ENCODE measurements around the gene JAZF1. TPM values are rescaled to one million over a fixed set of nuclear protein-coding genes. Genes with fewer than 3 reads are reported as not detected.
A peak's percentile ranks its signal among the peaks of the same experiment; 100 is the strongest.

JAZF1 gene
- total and polyA plus RNA-seq, 5 donors from 2014 or later = 6.4 to 30.7 (median 7.6) TPM

- Histone ChIP-seq H3K4me3 (ENCODE audit: low read depth, low read length) (no peak overlapping the region), H3K4me1 (ENCODE audit: control insufficient read depth, insufficient read depth, low read length, poor library complexity, severe bottlenecking) (no peaks in the 10 kb centered on the region), H3K27me3 (ENCODE audit: control insufficient read depth, insufficient read depth, low read length) (no peaks in the 10 kb centered on the region), H3K27ac (ENCODE audit: insufficient read depth, low read length, poor library complexity, severe bottlenecking) (no peak overlapping the region), H3K9me3 (ENCODE audit: control insufficient read depth in 2 of 2, low read length in 2 of 2) (no peaks in the 10 kb centered on the region), H3K36me3 (ENCODE audit: control insufficient read depth, insufficient read depth, low read length) (peaks cover 33% of the 10 kb centered on the region)
- peaks cover 0 to 9% (median 6%) of the 10 kb centered on the region in 4 donors for H3K4me1 Mint-ChIP-seq
- H3K9me3 Mint-ChIP-seq = no peaks in the 10 kb centered on the region
- H3K4me3 Mint-ChIP-seq = no peak overlapping the region
- H3K27me3 Mint-ChIP-seq = no peaks in the 10 kb centered on the region
- peaks cover 24% of the 10 kb centered on the region for H3K36me3 Mint-ChIP-seq
- peak overlapping the region in 1 of 3 donors; percentile 29 for H3K27ac Mint-ChIP-seq
- DNase-seq = no peak
- no peak for ATAC-seq (ENCODE audit: low read depth in 2 of 2)
These were observed 354.2 kb downstream of the JAZF1 start for GRCh38 chr7:27826357-27826756.

- Mint-ChIP-seq H3K4me1 (peaks cover 0 to 7% (median 6%) of the 10 kb centered on the region in 4 donors), H3K27ac (no peak overlapping the region), H3K27me3 (no peaks in the 10 kb centered on the region), H3K4me3 (no peak overlapping the region), H3K36me3 (peaks cover 23% of the 10 kb centered on the region), H3K9me3 (no peaks in the 10 kb centered on the region)
- no peak overlapping the region for H3K27ac ChIP-seq (ENCODE audit: insufficient read depth, low read length, poor library complexity, severe bottlenecking)
- ATAC-seq (ENCODE audit: low read depth in 2 of 2) (no peak), DNase-seq (no peak)
- H3K9me3 ChIP-seq (ENCODE audit: control insufficient read depth in 2 of 2, low read length in 2 of 2) = no peaks in the 10 kb centered on the region
- no peak overlapping the region for H3K4me3 ChIP-seq (ENCODE audit: low read depth, low read length)
- peaks cover 33% of the 10 kb centered on the region for H3K36me3 ChIP-seq (ENCODE audit: control insufficient read depth, insufficient read depth, low read length)
- H3K27me3 ChIP-seq (ENCODE audit: control insufficient read depth, insufficient read depth, low read length) = no peaks in the 10 kb centered on the region
- no peaks in the 10 kb centered on the region for H3K4me1 ChIP-seq (ENCODE audit: control insufficient read depth, insufficient read depth, low read length, poor library complexity, severe bottlenecking)
These were observed 354.7 kb downstream of the JAZF1 start for GRCh38 chr7:27825891-27826290.

DNA sequence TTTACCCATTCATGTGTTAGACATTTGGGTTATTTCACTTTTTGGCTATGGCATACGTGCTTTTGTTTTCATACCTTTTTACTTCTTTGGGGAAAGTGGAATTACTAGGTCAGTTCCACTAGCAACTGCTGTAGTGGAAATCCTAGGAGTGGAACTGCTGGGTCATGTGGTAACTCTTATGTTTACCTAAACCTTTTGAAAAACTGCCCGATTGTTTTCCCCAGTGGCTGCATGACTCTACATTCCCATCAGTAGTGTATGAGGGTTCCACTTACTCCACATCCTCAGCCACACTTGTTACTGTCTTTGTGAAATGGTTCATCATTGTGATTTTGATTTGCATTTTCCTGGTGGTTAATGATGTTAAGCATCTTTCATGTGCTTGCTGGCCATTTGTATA is 358.4 kb downstream of the JAZF1 start:
- Mint-ChIP-seq H3K4me3 (no peak overlapping the region), H3K9me3 (no peaks in the 10 kb centered on the region), H3K36me3 (peaks cover 22% of the 10 kb centered on the region), H3K27ac (no peak overlapping the region), H3K27me3 (no peaks in the 10 kb centered on the region), H3K4me1 (peaks cover 3 to 12% (median 10%) of the 10 kb centered on the region in 4 donors)
- H3K27me3 ChIP-seq (ENCODE audit: control insufficient read depth, insufficient read depth, low read length) = no peaks in the 10 kb centered on the region
- H3K9me3 ChIP-seq (ENCODE audit: control insufficient read depth in 2 of 2, low read length in 2 of 2) = no peaks in the 10 kb centered on the region
- no peak for DNase-seq
- H3K4me1 ChIP-seq (ENCODE audit: control insufficient read depth, insufficient read depth, low read length, poor library complexity, severe bottlenecking) = no peaks in the 10 kb centered on the region
- no peak for ATAC-seq (ENCODE audit: low read depth in 2 of 2)
- peaks cover 46% of the 10 kb centered on the region for H3K36me3 ChIP-seq (ENCODE audit: control insufficient read depth, insufficient read depth, low read length)
- H3K4me3 ChIP-seq (ENCODE audit: low read depth, low read length) = no peak overlapping the region
- H3K27ac ChIP-seq (ENCODE audit: insufficient read depth, low read length, poor library complexity, severe bottlenecking) = no peak overlapping the region

GRCh38 chr7:27812706-27813105 is 367.9 kb downstream of the JAZF1 start:
- H3K4me1 Mint-ChIP-seq = peaks cover 22 to 33% (median 25%) of the 10 kb centered on the region in 4 donors
- H3K36me3 ChIP-seq (ENCODE audit: control insufficient read depth, insufficient read depth, low read length) = peaks cover 43% of the 10 kb centered on the region
- H3K4me1 ChIP-seq (ENCODE audit: control insufficient read depth, insufficient read depth, low read length, poor library complexity, severe bottlenecking) = no peaks in the 10 kb centered on the region
- H3K4me3 Mint-ChIP-seq = no peak overlapping the region
- H3K27me3 ChIP-seq (ENCODE audit: control insufficient read depth, insufficient read depth, low read length) = no peaks in the 10 kb centered on the region
- no peaks in the 10 kb centered on the region for H3K9me3 ChIP-seq (ENCODE audit: control insufficient read depth in 2 of 2, low read length in 2 of 2)
- H3K36me3 Mint-ChIP-seq = peaks cover 43% of the 10 kb centered on the region
- no peaks in the 10 kb centered on the region for H3K27me3 Mint-ChIP-seq
- H3K4me3 ChIP-seq (ENCODE audit: low read depth, low read length) = no peak overlapping the region
- peaks cover 0 to 1% (median 0%) of the 10 kb centered on the region in 7 donors for H3K9me3 Mint-ChIP-seq
- ATAC-seq (ENCODE audit: low read depth in 2 of 2) (no peak), DNase-seq (no peak)
- H3K27ac ChIP-seq (ENCODE audit: insufficient read depth, low read length, poor library complexity, severe bottlenecking) = no peak overlapping the region
- no peak overlapping the region for H3K27ac Mint-ChIP-seq

DNA sequence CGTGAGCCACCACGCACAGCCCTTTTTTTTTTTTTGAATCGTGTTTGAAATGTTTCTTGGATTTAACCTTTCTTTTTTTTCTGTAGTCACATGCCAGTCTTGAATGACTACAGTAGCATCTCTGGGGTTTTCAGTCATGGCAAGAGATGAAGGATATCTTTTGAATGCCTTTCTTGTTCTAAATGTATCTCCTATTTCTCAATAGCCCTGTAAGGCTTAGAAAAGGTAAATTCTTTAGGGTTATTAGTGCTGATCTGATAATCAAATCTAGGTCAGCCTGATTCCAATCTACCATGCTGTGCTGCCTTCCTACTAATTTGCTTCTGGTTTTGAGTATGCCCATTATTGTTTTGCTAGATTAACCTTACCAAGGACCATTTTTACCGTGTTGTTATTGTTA is 370.4 kb downstream of the JAZF1 start:
- Mint-ChIP-seq H3K27ac (peak overlapping the region in 1 of 3 donors; percentile 21), H3K27me3 (no peaks in the 10 kb centered on the region)
- no peaks in the 10 kb centered on the region for H3K9me3 ChIP-seq (ENCODE audit: control insufficient read depth in 2 of 2, low read length in 2 of 2)

GRCh38 chr7:27808626-27809025 is 372.0 kb downstream of the JAZF1 start:
- Mint-ChIP-seq H3K4me1 (peaks cover 24 to 33% (median 28%) of the 10 kb centered on the region in 4 donors), H3K27ac (no peak overlapping the region), H3K9me3 (peaks cover 0 to 1% (median 0%) of the 10 kb centered on the region in 7 donors), H3K4me3 (no peak overlapping the region), H3K36me3 (peaks cover 34% of the 10 kb centered on the region), H3K27me3 (no peaks in the 10 kb centered on the region)
- ATAC-seq (ENCODE audit: low read depth in 2 of 2) = no peak
- Histone ChIP-seq H3K4me3 (ENCODE audit: low read depth, low read length) (no peak overlapping the region), H3K27ac (ENCODE audit: insufficient read depth, low read length, poor library complexity, severe bottlenecking) (no peak overlapping the region), H3K4me1 (ENCODE audit: control insufficient read depth, insufficient read depth, low read length, poor library complexity, severe bottlenecking) (no peaks in the 10 kb centered on the region), H3K9me3 (ENCODE audit: control insufficient read depth in 2 of 2, low read length in 2 of 2) (no peaks in the 10 kb centered on the region), H3K36me3 (ENCODE audit: control insufficient read depth, insufficient read depth, low read length) (peaks cover 26% of the 10 kb centered on the region), H3K27me3 (ENCODE audit: control insufficient read depth, insufficient read depth, low read length) (no peaks in the 10 kb centered on the region)
- DNase-seq = no peak

More for the DNA sequence above, 370.4 kb downstream of the JAZF1 start:
- no peak for DNase-seq
- H3K4me1 Mint-ChIP-seq = peaks cover 24 to 33% (median 28%) of the 10 kb centered on the region in 4 donors
- no peaks in the 10 kb centered on the region for H3K27me3 ChIP-seq (ENCODE audit: control insufficient read depth, insufficient read depth, low read length)
- no peak overlapping the region for H3K4me3 Mint-ChIP-seq
- H3K9me3 Mint-ChIP-seq = peaks cover 0 to 1% (median 0%) of the 10 kb centered on the region in 7 donors
- H3K4me3 ChIP-seq (ENCODE audit: low read depth, low read length) = no peak overlapping the region
- H3K27ac ChIP-seq (ENCODE audit: insufficient read depth, low read length, poor library complexity, severe bottlenecking) = no peak overlapping the region
- no peaks in the 10 kb centered on the region for H3K4me1 ChIP-seq (ENCODE audit: control insufficient read depth, insufficient read depth, low read length, poor library complexity, severe bottlenecking)
- H3K36me3 Mint-ChIP-seq = peaks cover 38% of the 10 kb centered on the region
- H3K36me3 ChIP-seq (ENCODE audit: control insufficient read depth, insufficient read depth, low read length) = peaks cover 29% of the 10 kb centered on the region
- no peak for ATAC-seq (ENCODE audit: low read depth in 2 of 2)

DNA sequence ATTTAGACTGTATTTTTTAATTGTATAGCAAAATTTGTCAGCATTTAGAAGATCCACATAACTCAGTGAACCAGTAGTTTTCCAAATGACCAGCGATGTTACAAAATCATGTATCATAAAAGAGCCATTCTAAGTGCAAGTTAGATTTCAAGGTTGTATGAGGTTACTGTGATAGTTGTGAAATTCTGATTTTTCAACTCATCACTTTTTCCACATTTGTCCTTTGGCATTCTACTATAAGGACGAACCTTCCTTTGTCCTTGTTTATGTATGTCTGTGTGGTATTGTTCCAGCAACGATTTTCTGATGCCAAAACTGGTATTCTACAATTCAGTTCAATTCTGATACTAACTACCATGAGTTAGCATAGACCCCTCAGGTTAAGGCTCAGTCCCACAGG is 376.5 kb downstream of the JAZF1 start:
- Histone ChIP-seq H3K4me1 (ENCODE audit: control insufficient read depth, insufficient read depth, low read length, poor library complexity, severe bottlenecking) (no peaks in the 10 kb centered on the region), H3K4me3 (ENCODE audit: low read depth, low read length) (no peak overlapping the region), H3K9me3 (ENCODE audit: control insufficient read depth in 2 of 2, low read length in 2 of 2) (no peaks in the 10 kb centered on the region), H3K36me3 (ENCODE audit: control insufficient read depth, insufficient read depth, low read length) (peaks cover 32% of the 10 kb centered on the region), H3K27me3 (ENCODE audit: control insufficient read depth, insufficient read depth, low read length) (no peaks in the 10 kb centered on the region), H3K27ac (ENCODE audit: insufficient read depth, low read length, poor library complexity, severe bottlenecking) (no peak overlapping the region)
- peaks cover 36% of the 10 kb centered on the region for H3K36me3 Mint-ChIP-seq
- H3K27me3 Mint-ChIP-seq = no peaks in the 10 kb centered on the region
- no peak overlapping the region for H3K4me3 Mint-ChIP-seq
- DNase-seq (no peak), ATAC-seq (ENCODE audit: low read depth in 2 of 2) (no peak)
- H3K4me1 Mint-ChIP-seq = peaks cover 10 to 21% (median 12%) of the 10 kb centered on the region in 4 donors
- H3K9me3 Mint-ChIP-seq = no peaks in the 10 kb centered on the region
- peak overlapping the region in 2 of 3 donors; percentile 13 to 56 for H3K27ac Mint-ChIP-seq

DNA sequence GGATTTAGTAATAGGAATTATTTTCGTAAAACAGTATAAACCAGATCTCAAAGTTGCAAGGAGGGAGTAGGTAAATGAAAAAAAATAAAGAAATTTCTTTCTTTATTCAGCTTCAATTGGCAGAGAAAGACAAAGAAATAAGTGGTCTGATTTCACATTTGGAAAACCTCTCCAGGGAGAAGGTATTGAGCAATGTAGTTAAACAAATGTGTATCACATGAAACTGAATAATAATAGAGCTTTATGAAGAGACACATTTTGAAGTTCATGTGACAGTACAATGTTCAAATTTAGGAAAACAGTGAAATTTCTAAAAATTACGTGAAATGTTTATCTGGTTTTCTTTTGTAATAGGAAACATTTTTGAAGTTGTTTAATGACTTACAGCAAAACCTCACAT is 377.6 kb downstream of the JAZF1 start:
- peaks cover 37% of the 10 kb centered on the region for H3K36me3 ChIP-seq (ENCODE audit: control insufficient read depth, insufficient read depth, low read length)
- Mint-ChIP-seq H3K9me3 (no peaks in the 10 kb centered on the region), H3K4me3 (no peak overlapping the region), H3K4me1 (peaks cover 3 to 20% (median 10%) of the 10 kb centered on the region in 4 donors), H3K27me3 (no peaks in the 10 kb centered on the region), H3K27ac (no peak overlapping the region), H3K36me3 (peaks cover 35% of the 10 kb centered on the region)
- H3K27ac ChIP-seq (ENCODE audit: insufficient read depth, low read length, poor library complexity, severe bottlenecking) = no peak overlapping the region
- no peaks in the 10 kb centered on the region for H3K27me3 ChIP-seq (ENCODE audit: control insufficient read depth, insufficient read depth, low read length)
- H3K4me1 ChIP-seq (ENCODE audit: control insufficient read depth, insufficient read depth, low read length, poor library complexity, severe bottlenecking) = no peaks in the 10 kb centered on the region
- no peaks in the 10 kb centered on the region for H3K9me3 ChIP-seq (ENCODE audit: control insufficient read depth in 2 of 2, low read length in 2 of 2)
- ATAC-seq (ENCODE audit: low read depth in 2 of 2) = no peak
- no peak overlapping the region for H3K4me3 ChIP-seq (ENCODE audit: low read depth, low read length)
- DNase-seq = no peak

Data from CD4-positive, CD25-positive, alpha-beta regulatory T cell (primary cell).